GM12892 (cell line): Measurements from ENCODE around the gene FARP1.

Source experiments
- POLR2A ChIP-seq: IDR thresholded peaks from 2 replicates; pipeline ENCODE4 v1.6.1; 2011; ENCODE audit warnings: low read depth, low read length, control low read depth
- POLR2AphosphoS5 ChIP-seq: IDR thresholded peaks from 2 replicates; pipeline ENCODE4 v1.6.1; 2011; ENCODE audit warnings: low read depth, low read length, control low read depth
- TAF1 ChIP-seq: IDR thresholded peaks from 2 replicates; pipeline ENCODE4 v1.6.1; 2011; ENCODE audit warnings: low read depth, mild to moderate bottlenecking, control low read depth, low read length, borderline replicate concordance

DNA sequence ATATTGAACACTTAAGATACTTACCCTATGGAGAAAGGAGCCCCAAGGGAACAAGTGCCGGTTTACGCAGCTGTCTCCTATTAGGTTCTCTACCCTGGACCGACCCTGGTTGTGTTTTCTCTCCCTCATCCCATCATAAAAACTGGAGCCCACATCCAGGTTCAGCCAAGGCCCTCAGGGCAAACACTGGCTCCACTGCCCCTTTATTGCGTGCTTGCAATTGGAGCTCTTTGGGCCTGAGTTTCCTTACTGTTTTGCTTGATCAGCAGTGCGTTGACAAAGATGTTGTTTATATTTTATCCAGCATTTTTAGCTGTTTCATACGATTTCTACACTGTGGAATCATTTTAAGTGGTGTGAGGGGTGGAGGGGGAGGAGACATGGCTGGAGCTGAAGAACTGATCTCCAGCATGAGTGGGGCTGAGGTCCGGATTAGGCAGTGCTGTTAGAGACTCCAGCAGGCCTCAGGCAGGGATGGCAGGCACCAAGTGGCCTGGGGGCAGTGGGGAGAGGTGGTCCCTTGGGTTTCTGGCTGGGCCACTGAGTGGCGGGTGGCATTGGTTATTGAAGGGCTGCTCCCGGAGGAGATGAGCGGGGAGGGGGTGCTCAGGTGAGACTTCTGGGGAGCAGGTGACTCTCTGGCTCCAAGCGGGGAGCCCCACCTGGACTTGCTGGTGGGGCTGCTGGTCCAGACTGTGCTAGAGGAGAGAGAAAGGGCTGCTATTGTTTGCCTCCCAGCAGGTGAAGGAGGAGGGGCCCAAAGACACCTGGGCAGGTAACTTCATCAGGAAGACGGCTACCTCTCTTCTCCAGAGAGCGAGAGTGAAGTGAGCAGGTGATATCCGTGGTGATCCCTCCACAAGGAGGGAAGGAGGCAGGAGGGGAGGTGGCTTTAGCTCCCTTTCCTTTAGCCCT, 96.5 kb downstream of the FARP1 start:
- TF ChIP-seq POLR2A, result no peak
- TF ChIP-seq POLR2AphosphoS5, result no peak
- no peak for TF ChIP-seq TAF1
